OCI-LY1 (cell line): Measurements from ENCODE around the gene CCNA1.

Experiments used
- H2AFZ ChIP-seq: fragments of 200-600 bp; sonication (generic), shearing (Covaris generic); 2 replicates; pipeline ENCODE4 v1.6.0; 2014; ENCODE audit warnings: antibody characterized with exemption, mild to moderate bottlenecking, low read length
- H3F3A ChIP-seq: fragments of 200-600 bp; sonication (generic), shearing (Covaris generic); 2 replicates; pipeline ENCODE4 v1.6.0; 2014; ENCODE audit warnings: mild to moderate bottlenecking, antibody characterized with exemption, low read length, moderate library complexity; ENCODE audit not compliant: insufficient read depth
- H3K27ac ChIP-seq: fragments of 200-600 bp; sonication (generic); 2 replicates; pipeline ENCODE4 v1.5.1; 2014; ENCODE audit warnings: low read length, mixed run types, mild to moderate bottlenecking, low read depth; ENCODE audit not compliant: poor library complexity, severe bottlenecking
- H3K27me3 ChIP-seq: fragments of 200-600 bp; sonication (generic); 2 replicates; pipeline ENCODE4 v1.6.0; 2014; ENCODE audit warnings: antibody characterized with exemption, mild to moderate bottlenecking, low read length, moderate library complexity; ENCODE audit not compliant: insufficient read depth
- H3K36me3 ChIP-seq: fragments of 200-600 bp; sonication (generic); 2 replicates; pipeline ENCODE4 v1.6.1; 2014; ENCODE audit warnings: mild to moderate bottlenecking, antibody characterized with exemption, low read length, moderate library complexity, mixed read lengths; ENCODE audit not compliant: insufficient read depth
- H3K4me1 ChIP-seq: fragments of 200-600 bp; sonication (generic); 2 replicates; pipeline ENCODE4 v1.5.1; 2014; ENCODE audit warnings: mild to moderate bottlenecking, low read length, moderate library complexity; ENCODE audit not compliant: insufficient read depth, severe bottlenecking
- H3K4me2 ChIP-seq: fragments of 200-600 bp; sonication (generic), shearing (Covaris generic); 2 replicates; pipeline ENCODE4 v1.6.1; 2014; ENCODE audit warnings: low read length
- H3K4me3 ChIP-seq: fragments of 200-600 bp; sonication (generic); 2 replicates; pipeline ENCODE4 v1.5.1; 2014; ENCODE audit warnings: low read length, low read depth, mild to moderate bottlenecking, mixed read lengths; ENCODE audit not compliant: poor library complexity, severe bottlenecking
- H3K79me2 ChIP-seq: fragments of 200-600 bp; shearing (Covaris generic); 2 replicates; pipeline ENCODE4 v1.6.1; 2016; ENCODE audit warnings: mixed run types, low read length, mixed read lengths; ENCODE audit not compliant: insufficient read depth
- H3K9ac ChIP-seq: fragments of 200-600 bp; sonication (generic), shearing (Covaris generic); 2 replicates; pipeline ENCODE4 v1.6.1; 2014; ENCODE audit warnings: mild to moderate bottlenecking, low read length, mixed read lengths
- H3K9me2 ChIP-seq: fragments of 200-600 bp; sonication (generic), shearing (Covaris generic); 2 replicates; pipeline ENCODE4 v1.6.1; 2014; ENCODE audit warnings: low read depth, mild to moderate bottlenecking, low read length, mixed read lengths
- H3K9me3 ChIP-seq: fragments of 200-600 bp; shearing (Covaris generic); 2 replicates; pipeline ENCODE4 v1.6.1; 2014; ENCODE audit warnings: low read length, mixed read lengths
- H4K20me1 ChIP-seq: fragments of 200-600 bp; sonication (generic), shearing (Covaris generic); 2 replicates; pipeline ENCODE4 v1.6.0; 2016; ENCODE audit warnings: mild to moderate bottlenecking, low read length; ENCODE audit not compliant: insufficient read depth
- EZH2 ChIP-seq: fragments of 200-600 bp; sonication (generic), shearing (Covaris generic); IDR thresholded peaks from 2 replicates; pipeline ENCODE4 v1.8.0; 2017; ENCODE audit warnings: borderline replicate concordance, mixed run types, mild to moderate bottlenecking, antibody characterized with exemption, low read length, moderate library complexity, mixed read lengths
- TF ChIP-seq, protein P1 (sequence below): fragments of 200-600 bp; sonication (generic), shearing (Covaris generic); IDR thresholded peaks from 2 replicates; pipeline ENCODE4 v1.5.1; 2017; ENCODE audit warnings: mild to moderate bottlenecking, antibody characterized with exemption, low read length, moderate library complexity, mixed read lengths

CCNA1 gene

GRCh38 chr13:36430247-36431203 is 1.8 kb upstream of the CCNA1 start:
- no peaks in the 10 kb centered on the region for H3K27me3 ChIP-seq
- no peaks in the 10 kb centered on the region for H3K9me3 ChIP-seq
- no peaks in the 10 kb centered on the region for H3K36me3 ChIP-seq
- no peak for TF ChIP-seq EZH2
- TF ChIP-seq, protein P1, sequence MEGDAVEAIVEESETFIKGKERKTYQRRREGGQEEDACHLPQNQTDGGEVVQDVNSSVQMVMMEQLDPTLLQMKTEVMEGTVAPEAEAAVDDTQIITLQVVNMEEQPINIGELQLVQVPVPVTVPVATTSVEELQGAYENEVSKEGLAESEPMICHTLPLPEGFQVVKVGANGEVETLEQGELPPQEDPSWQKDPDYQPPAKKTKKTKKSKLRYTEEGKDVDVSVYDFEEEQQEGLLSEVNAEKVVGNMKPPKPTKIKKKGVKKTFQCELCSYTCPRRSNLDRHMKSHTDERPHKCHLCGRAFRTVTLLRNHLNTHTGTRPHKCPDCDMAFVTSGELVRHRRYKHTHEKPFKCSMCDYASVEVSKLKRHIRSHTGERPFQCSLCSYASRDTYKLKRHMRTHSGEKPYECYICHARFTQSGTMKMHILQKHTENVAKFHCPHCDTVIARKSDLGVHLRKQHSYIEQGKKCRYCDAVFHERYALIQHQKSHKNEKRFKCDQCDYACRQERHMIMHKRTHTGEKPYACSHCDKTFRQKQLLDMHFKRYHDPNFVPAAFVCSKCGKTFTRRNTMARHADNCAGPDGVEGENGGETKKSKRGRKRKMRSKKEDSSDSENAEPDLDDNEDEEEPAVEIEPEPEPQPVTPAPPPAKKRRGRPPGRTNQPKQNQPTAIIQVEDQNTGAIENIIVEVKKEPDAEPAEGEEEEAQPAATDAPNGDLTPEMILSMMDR = no peak
- no peaks in the 10 kb centered on the region for H4K20me1 ChIP-seq
- no peaks in the 10 kb centered on the region for H3K4me1 ChIP-seq
- H3K79me2 ChIP-seq = no peaks in the 10 kb centered on the region
- no peak overlapping the region for H3K9ac ChIP-seq
- no peak overlapping the region for H2AFZ ChIP-seq
- no peaks in the 10 kb centered on the region for H3K9me2 ChIP-seq
- no peaks in the 10 kb centered on the region for H3F3A ChIP-seq
- H3K27ac ChIP-seq = no peak overlapping the region
- H3K4me2 ChIP-seq = no peak overlapping the region
- no peak overlapping the region for H3K4me3 ChIP-seq

DNA sequence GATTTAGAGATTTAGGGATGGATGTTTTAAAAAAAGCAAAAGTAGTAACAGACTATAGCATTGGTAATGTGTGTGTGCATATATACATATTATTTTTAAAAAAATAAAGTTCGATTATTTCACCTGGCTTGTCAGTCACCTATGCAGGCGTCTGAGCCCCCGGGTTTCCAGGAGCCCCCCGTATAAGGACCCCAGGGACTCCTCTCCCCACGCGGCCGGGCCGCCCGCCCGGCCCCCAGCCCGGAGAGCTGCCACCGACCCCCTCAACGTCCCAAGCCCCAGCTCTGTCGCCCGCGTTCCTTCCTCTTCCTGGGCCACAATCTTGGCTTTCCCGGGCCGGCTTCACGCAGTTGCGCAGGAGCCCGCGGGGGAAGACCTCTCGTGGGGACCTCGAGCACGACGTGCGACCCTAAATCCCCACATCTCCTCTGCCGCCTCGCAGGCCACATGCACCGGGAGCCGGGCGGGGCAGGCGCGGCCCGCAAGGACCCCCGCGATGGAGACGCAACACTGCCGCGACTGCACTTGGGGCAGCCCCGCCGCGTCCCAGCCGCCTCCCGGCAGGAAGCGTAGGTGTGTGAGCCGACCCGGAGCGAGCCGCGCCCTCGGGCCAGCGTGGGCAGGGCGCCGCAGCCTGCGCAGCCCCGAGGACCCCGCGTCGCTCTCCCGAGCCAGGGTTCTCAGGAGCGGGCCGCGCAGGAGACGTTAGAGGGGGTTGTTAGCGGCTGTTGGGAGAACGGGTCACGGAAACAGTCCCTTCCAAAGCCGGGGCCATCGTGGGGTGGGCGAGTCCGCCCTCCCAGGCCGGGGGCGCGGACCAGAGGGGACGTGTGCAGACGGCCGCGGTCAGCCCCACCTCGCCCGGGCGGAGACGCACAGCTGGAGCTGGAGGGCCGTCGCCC is 840 bp upstream of the CCNA1 start:
- Histone ChIP-seq H4K20me1 (no peaks in the 10 kb centered on the region), H3K4me2 (peak overlapping the region; percentile 23; the same call in 1 of the 2 replicates), H3K9me3 (no peaks in the 10 kb centered on the region), H3K4me1 (no peaks in the 10 kb centered on the region), H3K4me3 (peak overlapping the region; percentile 19), H3K9me2 (no peaks in the 10 kb centered on the region), H3K36me3 (no peaks in the 10 kb centered on the region), H2AFZ (no peak overlapping the region), H3K27ac (no peak overlapping the region), H3F3A (no peaks in the 10 kb centered on the region), H3K27me3 (no peaks in the 10 kb centered on the region), H3K79me2 (no peaks in the 10 kb centered on the region), H3K9ac (no peak overlapping the region)
- TF ChIP-seq, protein P1 = no peak
- no peak for TF ChIP-seq EZH2

DNA sequence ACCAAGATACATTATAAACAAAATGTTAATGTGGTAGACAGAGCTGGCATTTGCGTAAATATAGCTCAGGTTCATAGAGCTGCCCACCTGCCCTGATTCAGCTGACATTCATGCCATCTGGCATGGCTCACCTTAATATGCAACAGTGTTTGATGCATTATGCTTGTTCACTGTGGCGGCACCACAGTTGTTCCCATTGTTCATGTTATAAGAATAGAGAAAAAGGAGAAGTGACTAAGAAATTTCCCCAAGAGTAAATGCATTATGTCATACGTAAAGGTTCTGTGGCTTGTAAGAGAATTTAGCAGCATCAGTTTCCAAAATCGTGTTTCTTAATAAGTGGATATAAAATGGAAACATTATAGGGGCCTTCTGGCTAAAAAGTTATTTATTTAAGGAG is 4.5 kb downstream of the CCNA1 start:
- Histone ChIP-seq H3K9me2 (no peaks in the 10 kb centered on the region), H3K4me2 (no peak overlapping the region), H3K4me1 (no peaks in the 10 kb centered on the region), H3K27ac (no peak overlapping the region), H3K79me2 (no peaks in the 10 kb centered on the region), H2AFZ (no peak overlapping the region), H4K20me1 (no peaks in the 10 kb centered on the region), H3F3A (no peaks in the 10 kb centered on the region), H3K9me3 (no peaks in the 10 kb centered on the region), H3K27me3 (no peaks in the 10 kb centered on the region), H3K4me3 (no peak overlapping the region), H3K9ac (no peak overlapping the region), H3K36me3 (no peaks in the 10 kb centered on the region)
- TF ChIP-seq EZH2 = no peak
- TF ChIP-seq, protein P1 = no peak
